ENCODE data around the gene S100B.
"Not testable (repeated sequence)": the region's sequence is repeated elsewhere in the genome, so short reads cannot be mapped to it uniquely, and the experiment has no call there.

The S100B gene

GRCh38 chr21:46636181-46636512 lies 31.3 kb upstream of the S100B start:
- TF ChIP-seq ZNF274 (IDR thresholded peaks at IDR 0.05; ENCODE audit: low read depth, low read length), result no peak
- peak overlapping the region; percentile 89 for H3K4me3 ChIP-seq (ENCODE audit: low read length)

GRCh38 chr21:46635324-46636180 lies 30.7 kb upstream of the S100B start, which contains the start of gene PRMT2:
Gene PRMT2 (plus strand): TSS chr21:46635674. CDS start chr21:46636952, 1,278 bp downstream.
- TF ChIP-seq ZNF274 (IDR thresholded peaks at IDR 0.05; ENCODE audit: low read depth, low read length), result no peak
- peak within 1 kb of the TSS; percentile 89 for H3K4me3 ChIP-seq (ENCODE audit: low read length)

GRCh38 chr21:46634966-46635323 lies 30.1 kb upstream of the S100B start:
- peak overlapping the region; percentile 59; the same call in 1 of the 2 replicates for H3K4me3 ChIP-seq (ENCODE audit: low read length)
- no peak for TF ChIP-seq ZNF274 (IDR thresholded peaks at IDR 0.05; ENCODE audit: low read depth, low read length)

- H3K4me3 ChIP-seq (ENCODE audit: low read length), result no peak overlapping the region; the same call in 1 of the 2 replicates
- no peak for TF ChIP-seq ZNF274 (IDR thresholded peaks at IDR 0.05; ENCODE audit: low read depth, low read length)
Observed at GRCh38 chr21:46634427-46634826, 29.5 kb upstream of the S100B start.

GRCh38 chr21:46633566-46633965 lies 28.7 kb upstream of the S100B start:
- no peak for TF ChIP-seq ZNF274 (IDR thresholded peaks at IDR 0.05; ENCODE audit: low read depth, low read length)
- no peak overlapping the region for H3K4me3 ChIP-seq (ENCODE audit: low read length)

GRCh38 chr21:46630915-46631314 lies 26.0 kb upstream of the S100B start:
- H3K4me3 ChIP-seq (ENCODE audit: low read length), result not testable (repeated sequence)

GRCh38 chr21:46628868-46629267 lies 24.0 kb upstream of the S100B start:
- TF ChIP-seq ZNF274 (IDR thresholded peaks at IDR 0.05; ENCODE audit: low read depth, low read length), result no peak
- H3K4me3 ChIP-seq (ENCODE audit: low read length), result no peak overlapping the region

- no peak for TF ChIP-seq ZNF274 (IDR thresholded peaks at IDR 0.05; ENCODE audit: low read depth, low read length)
- H3K4me3 ChIP-seq (ENCODE audit: low read length), result no peak overlapping the region
Observed at GRCh38 chr21:46627726-46628125, 22.8 kb upstream of the S100B start.

- TF ChIP-seq ZNF274 (IDR thresholded peaks at IDR 0.05; ENCODE audit: low read depth, low read length), result no peak
Observed at GRCh38 chr21:46626975-46627501, 22.2 kb upstream of the S100B start.

GRCh38 chr21:46626536-46626935 lies 21.7 kb upstream of the S100B start:
- TF ChIP-seq ZNF274 (IDR thresholded peaks at IDR 0.05; ENCODE audit: low read depth, low read length), result no peak
- H3K4me3 ChIP-seq (ENCODE audit: low read length), result no peak overlapping the region

More at GRCh38 chr21:46626975-46627501, 22.2 kb upstream of the S100B start:
- no peak overlapping the region for H3K4me3 ChIP-seq (ENCODE audit: low read length)

GRCh38 chr21:46625759-46626158 lies 20.9 kb upstream of the S100B start:
- TF ChIP-seq ZNF274 (IDR thresholded peaks at IDR 0.05; ENCODE audit: low read depth, low read length), result no peak
- H3K4me3 ChIP-seq (ENCODE audit: low read length), result no peak overlapping the region

GRCh38 chr21:46624050-46624449 lies 19.2 kb upstream of the S100B start:
- H3K4me3 ChIP-seq (ENCODE audit: low read length), result no peak overlapping the region
- TF ChIP-seq ZNF274 (IDR thresholded peaks at IDR 0.05; ENCODE audit: low read depth, low read length), result no peak

- no peak overlapping the region for H3K4me3 ChIP-seq (ENCODE audit: low read length)
- TF ChIP-seq ZNF274 (IDR thresholded peaks at IDR 0.05; ENCODE audit: low read depth, low read length), result no peak
Observed at GRCh38 chr21:46622226-46622625, 17.3 kb upstream of the S100B start.

GRCh38 chr21:46621457-46622182 lies 16.7 kb upstream of the S100B start:
- no peak overlapping the region for H3K4me3 ChIP-seq (ENCODE audit: low read length)
- TF ChIP-seq ZNF274 (IDR thresholded peaks at IDR 0.05; ENCODE audit: low read depth, low read length), result no peak

GRCh38 chr21:46620846-46621245 lies 16.0 kb upstream of the S100B start:
- no peak overlapping the region for H3K4me3 ChIP-seq (ENCODE audit: low read length)
- TF ChIP-seq ZNF274 (IDR thresholded peaks at IDR 0.05; ENCODE audit: low read depth, low read length), result no peak

Measured in GM08714 (cell line).